Erythroblast (primary cell): ENCODE results near the gene PTPRN2.

Experiments
- GATA1 ChIP-seq: IDR thresholded peaks from 2 replicates; pipeline ENCODE4 v1.6.1; 2011; ENCODE audit warnings: low read depth, mild to moderate bottlenecking, control low read depth, low read length, moderate library complexity
- POLR2A ChIP-seq: IDR thresholded peaks from 2 replicates; pipeline ENCODE4 v1.6.1; 2011; ENCODE audit warnings: mild to moderate bottlenecking, low read length

GRCh38 chr7:158524749-158525635 lies 62.6 kb downstream of the PTPRN2 start:
- TF ChIP-seq POLR2A = no peak
- no peak for TF ChIP-seq GATA1
